Caco-2 (cell line): ENCODE data around the gene SKA3. TPM values are rescaled to one million over a fixed set of nuclear protein-coding genes. Genes with fewer than 3 reads are reported as not detected.

Experiments used
- BruUV-seq: library from RNA; stranded (reverse); fragments of 400-500 nt; replicated peaks from 2 replicates; lab custom pipeline; 2021; lab: Mats Ljungman, UMichigan
- CTCF ChIA-PET: fragments of 300-600 bp; sonication (Branson Sonifier 250); formaldehyde crosslinking; loops from one replicate; lab custom pipeline; 2022; ENCODE audit warnings: antibody characterized with exemption; lab: Charles Lee
- POLR2A ChIA-PET: fragments of 300-600 bp; sonication (Branson Sonifier 250); formaldehyde crosslinking; loops from one replicate; lab custom pipeline; 2022; ENCODE audit warnings: antibody characterized with exemption; lab: Charles Lee
- DNase-seq, 2 experiments: peaks; one replicate each; pipeline versions ENCODE4 v3.0.0 to v3.0.0-alpha.2; 2020 to 2022
- H3K27me3 ChIP-seq: replicated peaks from 2 replicates; pipeline ENCODE4 v1.6.0; 2011; ENCODE audit warnings: low read length; ENCODE audit not compliant: control insufficient read depth, insufficient read depth
- H3K36me3 ChIP-seq: 2 replicates; pipeline ENCODE4 v1.5.1; 2011; ENCODE audit warnings: low read length; ENCODE audit not compliant: control insufficient read depth, insufficient read depth
- H3K4me1 ChIP-seq: fragments of 250-450 bp; sonication (Bioruptor Pico); 2 replicates; pipeline ENCODE4 v1.5.1; 2020; ENCODE audit warnings: mild to moderate bottlenecking
- H3K4me3 ChIP-seq: 2 replicates; pipeline ENCODE4 v1.5.1; 2011; ENCODE audit warnings: low read depth, mild to moderate bottlenecking, control low read depth, low read length
- H3K9me3 ChIP-seq: fragments of 250-450 bp; sonication (Bioruptor Pico); 2 replicates; pipeline ENCODE4 v1.5.1; 2020; ENCODE audit warnings: mild to moderate bottlenecking, moderate library complexity
- H3K27ac Mint-ChIP-seq: one replicate; pipeline ENCODE4 v1.8.0; 2022; ENCODE audit warnings: mixed read lengths; ENCODE audit not compliant: unreplicated experiment
- H3K27me3 Mint-ChIP-seq: one replicate; pipeline ENCODE4 v1.8.0; 2022; ENCODE audit warnings: mixed read lengths; ENCODE audit not compliant: insufficient read depth, unreplicated experiment
- H3K36me3 Mint-ChIP-seq: one replicate; pipeline ENCODE4 v1.8.0; 2022; ENCODE audit warnings: mild to moderate bottlenecking, mixed read lengths; ENCODE audit not compliant: insufficient read depth, unreplicated experiment
- H3K4me1 Mint-ChIP-seq: one replicate; pipeline ENCODE4 v1.8.0; 2022; ENCODE audit warnings: low read depth, mixed read lengths; ENCODE audit not compliant: unreplicated experiment
- H3K4me3 Mint-ChIP-seq: one replicate; pipeline ENCODE4 v1.8.0; 2022; ENCODE audit warnings: mild to moderate bottlenecking, moderate library complexity, mixed read lengths; ENCODE audit not compliant: unreplicated experiment
- H3K9me3 Mint-ChIP-seq: one replicate; pipeline ENCODE4 v1.8.0; 2022; ENCODE audit warnings: mixed read lengths; ENCODE audit not compliant: unreplicated experiment
- intact Hi-C: fragments of 100-400 bp; cut with micrococcal nuclease; formaldehyde crosslinking; loops from one replicate; pipeline ENCODE4 v1.10.0; 2022; ENCODE audit not compliant: unreplicated experiment
- total RNA-seq: library from RNA; stranded (reverse); gene quantifications from 2 replicates; pipeline ENCODE4 v1.2.3, GENCODE V29; 2022
- TF ChIP-seq, protein P1 (sequence below), 2 experiments: fragments of 200-600 bp in 1 of 2; IDR thresholded peaks; 1 replicate in 1 of 2; 2 replicates in 1 of 2; pipeline versions ENCODE4 v1.5.1 to v1.8.0; 2011 to 2022; ENCODE audit warnings: antibody characterized with exemption in 1 of 2, control low read depth in 1 of 2, inconsistent platforms in 1 of 2, low read depth in 1 of 2, low read length in 1 of 2, mild to moderate bottlenecking in 1 of 2, moderate library complexity in 1 of 2; ENCODE audit not compliant: insufficient read depth in 1 of 2, severe bottlenecking in 1 of 2, unreplicated experiment in 1 of 2

SKA3 gene
- total RNA-seq, 1 experiment from 2014 or later: 37.5 TPM

DNA sequence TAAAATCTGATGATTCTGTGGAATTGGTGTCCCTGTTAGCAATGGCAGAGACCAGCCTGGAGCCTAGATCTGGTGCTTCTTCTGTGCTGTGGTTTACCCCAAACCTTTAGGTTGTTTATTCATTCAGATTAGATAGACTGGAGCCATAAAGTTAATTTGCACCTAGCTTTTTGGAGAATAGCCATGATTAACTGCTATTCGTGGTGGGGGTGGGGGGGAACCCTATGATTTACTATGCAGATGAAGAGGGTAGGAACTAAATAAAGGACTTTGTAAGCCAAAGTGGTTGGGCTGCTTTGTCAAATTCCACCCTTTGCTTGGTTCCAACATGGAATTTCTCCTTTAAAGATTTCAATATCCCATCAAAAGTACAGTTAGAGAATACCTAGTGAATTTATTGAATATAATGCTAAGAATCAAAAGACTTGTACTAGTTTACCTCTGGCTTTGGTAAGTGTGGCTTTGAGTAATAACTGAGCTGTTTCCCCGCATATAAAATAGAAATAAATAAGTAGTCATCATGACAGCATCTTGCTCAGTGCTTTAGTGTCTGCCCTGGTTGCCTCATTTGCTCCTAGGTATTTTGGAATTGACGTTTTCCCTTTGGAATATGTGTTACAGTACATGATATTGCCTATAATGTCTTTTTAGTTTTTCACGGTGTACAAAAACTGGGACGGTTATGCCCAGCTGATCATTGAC lies 27.6 kb downstream of the SKA3 start:
- no peaks in the 10 kb centered on the region for H3K9me3 Mint-ChIP-seq
- H3K27ac Mint-ChIP-seq: no peak overlapping the region
- peaks cover 6% of the 10 kb centered on the region for H3K4me1 Mint-ChIP-seq
- intact Hi-C loops: no loop called here
- no peak overlapping the region for H3K4me3 Mint-ChIP-seq
- ChIA-PET POLR2A (interaction anchor here (0.8 kb wide), 1 partner anchor 78 kb away, joined by 3 read pairs; no protein-coding TSS in a partner anchor), CTCF (no interaction called here)
- no peak for DNase-seq
- no peaks in the 10 kb centered on the region; the same call in 1 of the 2 replicates for H3K36me3 ChIP-seq
- no peaks in the 10 kb centered on the region for H3K4me1 ChIP-seq
- H3K9me3 ChIP-seq: no peaks in the 10 kb centered on the region
- TF ChIP-seq, protein P1, sequence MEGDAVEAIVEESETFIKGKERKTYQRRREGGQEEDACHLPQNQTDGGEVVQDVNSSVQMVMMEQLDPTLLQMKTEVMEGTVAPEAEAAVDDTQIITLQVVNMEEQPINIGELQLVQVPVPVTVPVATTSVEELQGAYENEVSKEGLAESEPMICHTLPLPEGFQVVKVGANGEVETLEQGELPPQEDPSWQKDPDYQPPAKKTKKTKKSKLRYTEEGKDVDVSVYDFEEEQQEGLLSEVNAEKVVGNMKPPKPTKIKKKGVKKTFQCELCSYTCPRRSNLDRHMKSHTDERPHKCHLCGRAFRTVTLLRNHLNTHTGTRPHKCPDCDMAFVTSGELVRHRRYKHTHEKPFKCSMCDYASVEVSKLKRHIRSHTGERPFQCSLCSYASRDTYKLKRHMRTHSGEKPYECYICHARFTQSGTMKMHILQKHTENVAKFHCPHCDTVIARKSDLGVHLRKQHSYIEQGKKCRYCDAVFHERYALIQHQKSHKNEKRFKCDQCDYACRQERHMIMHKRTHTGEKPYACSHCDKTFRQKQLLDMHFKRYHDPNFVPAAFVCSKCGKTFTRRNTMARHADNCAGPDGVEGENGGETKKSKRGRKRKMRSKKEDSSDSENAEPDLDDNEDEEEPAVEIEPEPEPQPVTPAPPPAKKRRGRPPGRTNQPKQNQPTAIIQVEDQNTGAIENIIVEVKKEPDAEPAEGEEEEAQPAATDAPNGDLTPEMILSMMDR (IDR thresholded peaks at IDR 0.05; ENCODE audit: insufficient read depth in 1 of 2, low read depth in 1 of 2, low read length in 1 of 2, severe bottlenecking in 1 of 2, unreplicated experiment in 1 of 2): no peak
- BruUV-seq: no TSS peak
- no peak overlapping the region for H3K4me3 ChIP-seq
- no peaks in the 10 kb centered on the region for H3K27me3 ChIP-seq
- H3K36me3 Mint-ChIP-seq: peaks cover 42% of the 10 kb centered on the region
- H3K27me3 Mint-ChIP-seq: no peaks in the 10 kb centered on the region

DNA sequence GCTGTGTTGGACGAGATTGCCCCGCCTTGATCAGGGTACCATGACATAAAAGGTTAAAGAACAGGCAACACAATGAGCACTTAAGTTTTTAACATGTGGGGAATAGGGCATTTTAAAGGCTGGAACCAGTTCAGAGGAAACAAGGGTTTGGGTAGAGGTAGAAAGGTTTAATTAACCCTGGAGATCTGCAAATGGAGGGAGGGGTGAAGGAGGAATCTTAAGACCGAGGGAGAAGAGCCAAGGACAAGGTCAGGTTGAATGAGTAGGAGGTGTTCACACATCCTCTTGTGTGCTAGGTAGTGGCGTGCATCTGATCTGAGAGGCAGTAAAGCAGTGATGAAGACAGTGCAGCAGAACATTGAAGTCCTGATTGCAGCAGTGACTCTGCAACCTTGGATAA lies 28.5 kb downstream of the SKA3 start:
- BruUV-seq: no TSS peak
- H3K36me3 Mint-ChIP-seq: peaks cover 49% of the 10 kb centered on the region

DNA sequence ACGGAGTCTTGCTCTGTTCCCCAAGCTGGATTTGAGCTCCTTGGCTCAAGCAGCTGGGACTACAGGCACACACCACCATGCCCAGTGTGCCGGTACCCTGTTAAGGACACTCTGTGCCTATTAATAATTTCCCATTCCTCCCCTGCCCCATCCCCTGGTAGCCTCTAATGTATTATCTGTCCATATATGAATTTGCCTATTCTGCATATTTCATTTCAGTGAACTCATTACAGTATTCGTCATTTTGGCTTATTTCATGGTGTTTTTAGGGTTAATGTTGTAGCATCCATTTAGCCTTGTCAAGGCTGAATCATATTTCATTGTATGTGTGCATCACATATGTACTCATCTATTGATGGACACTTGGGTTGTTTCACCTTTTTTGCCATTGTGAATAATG lies 33.6 kb downstream of the SKA3 start:
- POLR2A ChIA-PET: no interaction called here
- H3K27ac Mint-ChIP-seq: no peak overlapping the region
- peaks cover 7% of the 10 kb centered on the region for H3K4me1 ChIP-seq

More for the DNA sequence above, 28.5 kb downstream of the SKA3 start:
- CTCF ChIA-PET: no interaction called here
- Mint-ChIP-seq H3K27ac (no peak overlapping the region), H3K9me3 (no peaks in the 10 kb centered on the region), H3K4me3 (no peak overlapping the region), H3K4me1 (peaks cover 6% of the 10 kb centered on the region), H3K27me3 (no peaks in the 10 kb centered on the region)
- Histone ChIP-seq H3K9me3 (no peaks in the 10 kb centered on the region), H3K4me3 (no peak overlapping the region), H3K36me3 (no peaks in the 10 kb centered on the region; the same call in 1 of the 2 replicates), H3K4me1 (no peaks in the 10 kb centered on the region; the same call in 1 of the 2 replicates), H3K27me3 (no peaks in the 10 kb centered on the region)
- intact Hi-C loops: no loop called here
- TF ChIP-seq, protein P1 (IDR thresholded peaks at IDR 0.05; ENCODE audit: insufficient read depth in 1 of 2, low read depth in 1 of 2, low read length in 1 of 2, severe bottlenecking in 1 of 2, unreplicated experiment in 1 of 2): no peak
- POLR2A ChIA-PET: no interaction called here
- DNase-seq: no peak

More for the DNA sequence above, 33.6 kb downstream of the SKA3 start:
- Mint-ChIP-seq H3K36me3 (peaks cover 72% of the 10 kb centered on the region), H3K9me3 (no peaks in the 10 kb centered on the region), H3K4me3 (peak overlapping the region; percentile 66), H3K4me1 (peaks cover 6% of the 10 kb centered on the region), H3K27me3 (no peaks in the 10 kb centered on the region)
- no TSS peak for BruUV-seq
- no peak for DNase-seq
- H3K4me3 ChIP-seq: no peak overlapping the region
- no peaks in the 10 kb centered on the region for H3K9me3 ChIP-seq
- no peaks in the 10 kb centered on the region for H3K27me3 ChIP-seq
- intact Hi-C loops: no loop called here
- CTCF ChIA-PET: no interaction called here
- H3K36me3 ChIP-seq: no peaks in the 10 kb centered on the region; the same call in 1 of the 2 replicates
- TF ChIP-seq, protein P1 (IDR thresholded peaks at IDR 0.05; ENCODE audit: insufficient read depth in 1 of 2, low read depth in 1 of 2, low read length in 1 of 2, severe bottlenecking in 1 of 2, unreplicated experiment in 1 of 2): no peak
